Fibroblast of the aortic adventitia (primary cell): Measurements from ENCODE around the gene FRA10AC1. TPM values are rescaled to one million over a fixed set of nuclear protein-coding genes. Genes with fewer than 3 reads are reported as not detected.
"Not testable (repeated sequence)": the region's sequence is repeated elsewhere in the genome, so short reads cannot be mapped to it uniquely, and the experiment has no call there.

Source experiments
- DNase-seq: peaks from one replicate; pipeline ENCODE4 v3.0.0-alpha.2; 2010; ENCODE audit warnings: low read depth
- H3K4me3 ChIP-seq: 2 replicates; pipeline ENCODE4 v1.5.1; 2011; ENCODE audit warnings: low read depth, mild to moderate bottlenecking, control low read depth, low read length, moderate library complexity
- total RNA-seq: library from RNA; depleted of rRNA; stranded (reverse); fragments of >200 nt; gene quantifications from 2 replicates; pipeline ENCODE4 v1.2.3, GENCODE V29; 2012; ENCODE audit warnings: low replicate concordance
- TF ChIP-seq, protein P1 (sequence below): IDR thresholded peaks from 2 replicates; pipeline ENCODE4 v1.5.1; 2011; ENCODE audit warnings: mild to moderate bottlenecking, low read length, control low read depth, inconsistent platforms; ENCODE audit not compliant: insufficient read depth

The FRA10AC1 gene
- total RNA-seq, 1 donor: 11.3 TPM

GRCh38 chr10:93707623-93708022 lies 5.2 kb upstream of the FRA10AC1 start:
- DNase-seq: no peak
- no peak overlapping the region for H3K4me3 ChIP-seq
- TF ChIP-seq, protein P1, sequence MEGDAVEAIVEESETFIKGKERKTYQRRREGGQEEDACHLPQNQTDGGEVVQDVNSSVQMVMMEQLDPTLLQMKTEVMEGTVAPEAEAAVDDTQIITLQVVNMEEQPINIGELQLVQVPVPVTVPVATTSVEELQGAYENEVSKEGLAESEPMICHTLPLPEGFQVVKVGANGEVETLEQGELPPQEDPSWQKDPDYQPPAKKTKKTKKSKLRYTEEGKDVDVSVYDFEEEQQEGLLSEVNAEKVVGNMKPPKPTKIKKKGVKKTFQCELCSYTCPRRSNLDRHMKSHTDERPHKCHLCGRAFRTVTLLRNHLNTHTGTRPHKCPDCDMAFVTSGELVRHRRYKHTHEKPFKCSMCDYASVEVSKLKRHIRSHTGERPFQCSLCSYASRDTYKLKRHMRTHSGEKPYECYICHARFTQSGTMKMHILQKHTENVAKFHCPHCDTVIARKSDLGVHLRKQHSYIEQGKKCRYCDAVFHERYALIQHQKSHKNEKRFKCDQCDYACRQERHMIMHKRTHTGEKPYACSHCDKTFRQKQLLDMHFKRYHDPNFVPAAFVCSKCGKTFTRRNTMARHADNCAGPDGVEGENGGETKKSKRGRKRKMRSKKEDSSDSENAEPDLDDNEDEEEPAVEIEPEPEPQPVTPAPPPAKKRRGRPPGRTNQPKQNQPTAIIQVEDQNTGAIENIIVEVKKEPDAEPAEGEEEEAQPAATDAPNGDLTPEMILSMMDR: no peak

DNA sequence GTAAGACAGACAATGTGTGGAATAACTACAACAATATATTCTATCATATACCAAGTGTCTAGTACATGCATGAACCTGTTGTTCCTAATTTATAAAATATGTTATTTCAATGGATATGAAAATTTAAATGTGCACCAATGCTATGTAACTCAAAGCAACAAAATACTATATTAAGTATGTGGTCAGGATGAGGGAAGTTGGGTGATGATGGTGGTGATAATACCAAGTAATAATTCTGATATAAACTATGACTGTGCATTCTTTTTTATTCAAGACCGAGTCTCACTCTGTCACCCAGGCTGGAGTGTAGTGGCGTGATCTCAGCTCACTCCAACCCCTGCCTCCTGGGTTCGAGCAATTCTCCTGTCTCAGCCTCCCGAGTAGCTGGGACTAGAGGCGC lies 2.1 kb upstream of the FRA10AC1 start:
- no peak for DNase-seq
- H3K4me3 ChIP-seq: no peak overlapping the region
- TF ChIP-seq, protein P1: no peak

- no peak for DNase-seq
- no peak overlapping the region for H3K4me3 ChIP-seq
- TF ChIP-seq, protein P1: no peak
Measured at GRCh38 chr10:93703841-93704240, 1.4 kb upstream of the FRA10AC1 start.

GRCh38 chr10:93703066-93703465 lies 674 bp upstream of the FRA10AC1 start:
- TF ChIP-seq, protein P1: no peak
- peak; percentile 31 for DNase-seq
- H3K4me3 ChIP-seq: peak overlapping the region; percentile 83

DNA sequence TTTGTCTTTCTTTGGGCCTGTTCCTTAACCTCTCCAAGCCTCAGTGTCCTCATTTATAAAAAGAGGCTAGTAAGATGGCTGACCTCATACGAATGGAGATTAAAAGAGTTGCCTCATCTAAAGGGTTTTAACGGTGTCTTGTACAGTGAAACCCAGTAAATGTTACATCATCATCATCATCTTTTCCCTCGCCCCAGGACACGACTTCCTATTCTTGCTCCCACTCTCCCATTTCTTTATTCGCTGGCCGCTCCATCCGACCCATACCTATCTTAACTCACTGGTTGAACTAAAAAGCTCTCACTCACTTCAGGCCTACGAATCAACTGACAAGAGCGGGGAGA lies 554 bp downstream of the FRA10AC1 start:
- peak overlapping the region; percentile 83 for H3K4me3 ChIP-seq
- peak; percentile 63 for DNase-seq
- TF ChIP-seq, protein P1: no peak

DNA sequence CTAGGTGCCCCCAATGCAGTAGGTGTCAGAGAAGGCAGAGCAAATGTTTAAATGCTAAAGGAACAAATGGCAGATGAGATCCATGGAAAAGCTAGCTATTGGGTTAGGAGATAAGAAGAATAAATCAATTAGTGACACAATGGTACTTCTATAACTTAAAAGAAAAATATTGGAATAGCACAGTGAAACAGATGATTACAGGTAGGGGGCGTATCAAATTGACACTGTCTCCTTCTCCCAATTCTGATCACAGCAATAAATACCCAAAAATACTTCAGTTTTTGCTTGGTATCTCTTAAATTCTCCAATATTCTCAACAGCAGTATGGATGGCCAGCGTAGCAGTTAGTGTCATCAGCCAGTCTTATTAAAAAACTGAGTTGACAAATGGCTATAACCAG lies 5.2 kb downstream of the FRA10AC1 start:
- no peak overlapping the region for H3K4me3 ChIP-seq
- TF ChIP-seq, protein P1: no peak
- no peak for DNase-seq

DNA sequence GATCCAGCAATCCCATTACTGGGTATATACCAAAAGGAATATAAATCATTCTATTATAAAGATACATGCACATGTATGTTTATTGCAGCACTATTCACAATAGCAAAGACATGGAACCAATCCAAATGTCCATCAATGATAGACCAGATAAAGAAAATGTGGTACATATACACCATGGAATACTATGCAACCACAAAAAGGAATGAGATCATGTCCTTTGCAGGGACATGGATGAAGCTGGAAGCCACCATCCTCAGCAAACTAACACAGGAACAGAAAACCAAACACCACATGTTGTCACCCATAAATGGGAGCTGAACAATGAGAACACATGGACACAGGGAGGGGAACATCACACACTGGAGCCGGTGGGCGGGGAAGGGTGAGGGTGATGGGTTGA lies 5.8 kb downstream of the FRA10AC1 start:
- H3K4me3 ChIP-seq, DNase-seq: not testable (repeated sequence)
